Tibial artery (tissue), 4 donors: ENCODE results near the gene SLC9A3.

Experiments
- DNase-seq, 2 donors: peaks; one replicate each; pipeline ENCODE4 v3.0.0-alpha.2; 2019
- H3K27ac ChIP-seq, 2 donors: fragments of 200-600 bp; sonication (generic) in 1 of 2; 1 replicate in 1 of 2; 2 replicates in 1 of 2; pipeline ENCODE4 v1.5.1; 2018 to 2019; ENCODE audit warnings: mild to moderate bottlenecking in 1 of 2
- H3K27me3 ChIP-seq, 2 donors: fragments of 200-600 bp; sonication (generic) in 1 of 2; one replicate each; pipeline versions ENCODE4 v1.5.1 to v1.6.0; 2016 to 2019
- H3K36me3 ChIP-seq, 3 donors: fragments of 200-600 bp; sonication (generic) in 2 of 3; one replicate each; pipeline ENCODE4 v1.5.1; 2016 to 2019; ENCODE audit warnings: mild to moderate bottlenecking in 2 of 3
- H3K4me1 ChIP-seq, 4 donors: fragments of 200-600 bp; sonication (generic) in 2 of 4; 1 replicate in 3 of 4; 2 replicates in 1 of 4; pipeline ENCODE4 v1.5.1; 2016 to 2019
- H3K4me3 ChIP-seq, 2 donors: fragments of 200-600 bp; sonication (generic) in 1 of 2; 1 replicate in 1 of 2; 2 replicates in 1 of 2; pipeline ENCODE4 v1.5.1; 2018 to 2019; ENCODE audit warnings: mild to moderate bottlenecking in 2 of 2
- H3K9me3 ChIP-seq, 3 donors: fragments of 200-600 bp; sonication (generic) in 1 of 3; one replicate each; pipeline ENCODE4 v1.5.1; 2016 to 2019
- intact Hi-C: fragments of 100-400 bp; cut with DNase I; formaldehyde crosslinking; loops from one replicate; pipeline ENCODE4 v1.15.0; 2023; ENCODE audit warnings: low total_unique reads
- TF ChIP-seq, protein P1 (sequence below), 2 experiments: fragments of 200-600 bp in 1 of 2; fragments of 450-650 bp in 1 of 2; IDR thresholded peaks; one replicate each; pipeline ENCODE4 v1.5.1; 2017 to 2019; ENCODE audit warnings: antibody characterized with exemption in 2 of 2, mild to moderate bottlenecking in 1 of 2, moderate library complexity in 1 of 2

Gene SLC9A3

DNA sequence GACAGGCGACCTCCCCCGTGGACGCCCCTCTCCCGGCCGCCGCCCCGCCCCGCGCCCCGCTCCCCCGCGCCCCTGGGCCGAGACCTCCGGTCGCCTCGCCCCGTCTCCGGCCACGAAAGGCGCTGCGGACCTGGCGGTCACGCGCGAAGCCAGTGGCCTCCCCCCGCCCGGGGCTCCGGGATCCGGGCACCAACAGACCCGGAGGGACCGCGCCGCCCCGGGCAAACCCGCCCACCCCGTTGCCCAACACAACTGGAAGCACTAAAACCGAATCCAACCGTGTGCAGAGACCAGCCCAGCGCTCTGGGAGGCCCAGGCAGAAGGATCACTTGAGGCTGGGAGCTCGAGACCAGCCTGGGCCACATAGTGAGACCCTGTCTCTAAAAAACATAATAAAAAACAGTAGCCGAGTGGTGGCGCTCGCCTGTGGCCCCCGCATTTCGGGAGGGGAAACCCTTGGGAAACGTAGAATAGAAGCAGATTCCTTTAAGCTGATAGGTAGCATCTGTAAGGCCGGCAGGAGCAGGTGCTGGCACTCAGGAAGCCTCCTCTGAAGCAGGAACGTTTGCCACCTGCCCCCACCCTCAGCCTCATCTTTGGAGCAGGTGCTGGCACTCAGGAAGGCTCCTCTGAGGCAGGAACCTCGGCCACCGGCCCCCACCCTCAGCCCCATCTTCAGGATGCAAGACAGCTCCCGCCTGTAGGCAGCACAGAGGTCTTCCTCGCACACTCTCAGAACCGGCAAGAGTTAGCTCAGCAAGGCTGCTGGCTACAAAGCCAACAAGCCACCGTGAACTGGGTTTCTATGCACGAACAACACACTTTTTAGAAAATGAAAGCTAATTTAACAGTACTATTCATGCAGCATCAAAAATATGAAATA lies 4.6 kb upstream of the SLC9A3 start:
- Histone ChIP-seq H3K36me3 (no peaks in the 10 kb centered on the region), H3K27me3 (peaks cover 0 to 97% of the 10 kb centered on the region in 2 donors), H3K9me3 (no peaks in the 10 kb centered on the region), H3K4me3 (no peak overlapping the region), H3K4me1 (peaks cover 0 to 22% (median 10%) of the 10 kb centered on the region in 4 donors), H3K27ac (no peak overlapping the region)
- intact Hi-C loops, result no loop called here
- TF ChIP-seq, protein P1, sequence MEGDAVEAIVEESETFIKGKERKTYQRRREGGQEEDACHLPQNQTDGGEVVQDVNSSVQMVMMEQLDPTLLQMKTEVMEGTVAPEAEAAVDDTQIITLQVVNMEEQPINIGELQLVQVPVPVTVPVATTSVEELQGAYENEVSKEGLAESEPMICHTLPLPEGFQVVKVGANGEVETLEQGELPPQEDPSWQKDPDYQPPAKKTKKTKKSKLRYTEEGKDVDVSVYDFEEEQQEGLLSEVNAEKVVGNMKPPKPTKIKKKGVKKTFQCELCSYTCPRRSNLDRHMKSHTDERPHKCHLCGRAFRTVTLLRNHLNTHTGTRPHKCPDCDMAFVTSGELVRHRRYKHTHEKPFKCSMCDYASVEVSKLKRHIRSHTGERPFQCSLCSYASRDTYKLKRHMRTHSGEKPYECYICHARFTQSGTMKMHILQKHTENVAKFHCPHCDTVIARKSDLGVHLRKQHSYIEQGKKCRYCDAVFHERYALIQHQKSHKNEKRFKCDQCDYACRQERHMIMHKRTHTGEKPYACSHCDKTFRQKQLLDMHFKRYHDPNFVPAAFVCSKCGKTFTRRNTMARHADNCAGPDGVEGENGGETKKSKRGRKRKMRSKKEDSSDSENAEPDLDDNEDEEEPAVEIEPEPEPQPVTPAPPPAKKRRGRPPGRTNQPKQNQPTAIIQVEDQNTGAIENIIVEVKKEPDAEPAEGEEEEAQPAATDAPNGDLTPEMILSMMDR (IDR thresholded peaks at IDR 0.05), result no peak
- no peak for DNase-seq

DNA sequence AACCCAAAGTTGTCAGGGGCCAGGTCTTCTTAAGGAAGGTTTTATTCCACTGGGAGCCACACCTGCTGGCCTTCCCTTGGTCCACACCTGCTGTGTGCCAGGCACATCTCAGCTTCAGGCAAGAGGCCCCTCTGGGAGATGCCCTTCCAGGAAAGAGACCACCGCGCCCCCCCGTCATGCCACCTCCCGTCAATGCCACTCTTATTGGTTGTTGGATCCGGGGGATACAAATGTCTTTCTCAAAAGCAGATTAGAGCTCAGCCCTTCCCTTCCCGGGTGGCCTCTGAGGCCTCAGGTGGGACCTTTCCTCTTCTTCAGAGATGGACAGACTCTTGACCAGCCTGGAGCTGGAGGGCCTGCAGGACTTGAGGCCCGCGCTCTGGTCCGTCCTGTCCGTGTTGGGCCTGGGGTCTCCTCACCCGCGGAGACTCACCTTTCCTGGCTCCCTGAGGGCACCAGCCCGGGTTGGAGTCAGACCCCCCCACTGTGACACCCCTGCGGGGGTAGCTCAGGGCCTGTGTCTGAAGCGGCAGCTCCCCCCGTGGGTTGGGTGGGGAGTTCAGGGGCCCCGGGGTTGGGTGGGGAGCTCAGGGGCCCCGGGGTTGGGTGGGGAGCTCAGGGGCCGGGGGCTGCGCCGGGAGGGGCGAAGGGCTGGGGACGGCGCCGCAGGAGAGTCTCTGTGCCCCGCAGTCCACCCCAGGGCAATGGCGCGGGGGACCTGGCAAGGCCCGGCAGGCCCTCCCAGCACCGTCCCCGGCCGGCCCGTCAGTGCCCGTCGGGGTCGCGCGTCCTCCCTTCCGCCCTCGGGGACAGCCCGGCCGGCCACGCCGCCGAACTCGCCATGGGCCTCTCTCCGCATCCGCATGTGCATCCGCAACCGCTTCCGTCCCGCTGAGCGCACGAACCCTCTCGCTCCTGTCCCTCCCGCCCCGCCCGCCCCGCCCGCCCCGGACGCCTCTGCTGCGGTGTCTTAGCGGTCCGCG lies 3.7 kb upstream of the SLC9A3 start:
- no peak overlapping the region for H3K4me3 ChIP-seq
- no peak overlapping the region for H3K27ac ChIP-seq
- H3K4me1 ChIP-seq, result peaks cover 0 to 32% (median 14%) of the 10 kb centered on the region in 4 donors
- no peaks in the 10 kb centered on the region for H3K36me3 ChIP-seq
- TF ChIP-seq, protein P1 (IDR thresholded peaks at IDR 0.05), result no peak
- DNase-seq, result no peak
- H3K9me3 ChIP-seq, result no peaks in the 10 kb centered on the region
- H3K27me3 ChIP-seq, result peaks cover 0 to 97% of the 10 kb centered on the region in 2 donors
- intact Hi-C loops, result no loop called here

DNA sequence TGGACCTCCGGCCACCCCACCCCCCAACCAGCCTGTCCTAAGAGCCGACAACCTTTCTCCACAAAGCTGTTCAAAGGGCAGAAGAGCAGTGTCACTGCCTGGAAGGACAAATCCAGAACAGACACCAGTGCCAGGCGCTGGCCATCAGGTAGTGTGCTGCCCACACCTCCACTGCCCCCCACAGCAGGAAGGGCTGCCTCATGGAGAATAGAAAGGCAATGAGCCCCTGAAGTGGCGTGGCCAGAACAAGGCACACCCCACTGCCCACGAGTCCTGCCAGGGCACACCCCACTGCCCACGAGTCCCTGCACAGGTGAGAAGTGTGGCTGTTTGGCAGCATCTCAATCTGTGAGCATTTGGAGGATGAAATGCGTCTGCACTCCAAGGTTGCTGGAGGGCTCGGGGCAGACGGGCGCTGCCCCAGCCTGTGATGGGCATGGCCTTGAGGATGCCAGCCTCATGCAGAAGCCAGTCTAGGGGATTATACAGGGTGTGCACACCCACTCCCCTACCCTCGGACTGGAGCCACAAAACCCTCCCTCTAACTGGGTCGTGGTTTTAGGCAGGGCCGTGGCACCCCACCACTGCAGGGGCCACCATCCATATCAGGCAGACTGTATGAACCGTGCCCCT lies 2.3 kb upstream of the SLC9A3 start:
- H3K27me3 ChIP-seq, result peaks cover 0 to 97% of the 10 kb centered on the region in 2 donors
- no peaks in the 10 kb centered on the region for H3K9me3 ChIP-seq
- no peaks in the 10 kb centered on the region for H3K36me3 ChIP-seq
- H3K27ac ChIP-seq, result no peak overlapping the region
- DNase-seq, result no peak
- H3K4me3 ChIP-seq, result no peak overlapping the region
- intact Hi-C loops, result no loop called here
- TF ChIP-seq, protein P1 (IDR thresholded peaks at IDR 0.05), result no peak
- peaks cover 0 to 33% (median 14%) of the 10 kb centered on the region in 4 donors for H3K4me1 ChIP-seq

DNA sequence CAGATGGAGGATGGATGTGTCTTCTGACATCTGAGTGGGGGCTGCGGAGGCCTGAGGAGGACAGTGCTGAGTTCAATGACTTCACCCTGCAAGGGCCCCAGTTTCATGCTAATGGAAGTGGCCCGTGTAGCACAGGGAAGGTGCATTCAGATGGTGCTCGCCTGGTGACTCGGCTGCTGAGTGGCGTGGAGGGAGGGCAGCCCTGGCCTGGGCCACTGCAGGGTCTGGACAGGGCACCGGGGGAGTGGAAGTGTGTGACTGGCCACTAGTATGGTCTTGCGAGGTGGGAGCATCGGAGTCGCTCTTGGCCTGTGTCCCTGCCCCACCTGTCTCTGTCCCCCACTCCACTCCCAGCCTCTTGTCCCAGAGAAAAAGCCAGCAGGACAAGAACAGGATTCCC lies 1.7 kb upstream of the SLC9A3 start:
- Histone ChIP-seq H3K4me1 (peaks cover 0 to 33% (median 14%) of the 10 kb centered on the region in 4 donors), H3K27me3 (peaks cover 0 to 97% of the 10 kb centered on the region in 2 donors), H3K27ac (no peak overlapping the region), H3K9me3 (no peaks in the 10 kb centered on the region), H3K4me3 (no peak overlapping the region), H3K36me3 (no peaks in the 10 kb centered on the region)
- TF ChIP-seq, protein P1 (IDR thresholded peaks at IDR 0.05), result no peak
- intact Hi-C loops, result no loop called here
- no peak for DNase-seq
